ENCODE data around the gene CHRNA5.
A peak's percentile ranks its signal among the peaks of the same experiment; 100 is the strongest.
"Not testable (repeated sequence)": the region's sequence is repeated elsewhere in the genome, so short reads cannot be mapped to it uniquely, and the experiment has no call there.

CHRNA5 gene

GRCh38 chr15:78565097-78565950, at the start of gene CHRNA5:
TSS of gene CHRNA5 (plus strand) at chr15:78565520. CDS start at chr15:78565720, 200 bp downstream.
- DNase-seq: peak; percentile 80

- DNase-seq: not testable (repeated sequence)
Measured at GRCh38 chr15:78520035-78520434, 45.3 kb upstream of the CHRNA5 start.

- no peak for DNase-seq
Measured at GRCh38 chr15:78524230-78524629, 41.1 kb upstream of the CHRNA5 start.

GRCh38 chr15:78527325-78527724, 38.0 kb upstream of the CHRNA5 start:
- DNase-seq: no peak

- no peak for DNase-seq
Measured at GRCh38 chr15:78533331-78533730, 32.0 kb upstream of the CHRNA5 start.

GRCh38 chr15:78536134-78536533, 29.2 kb upstream of the CHRNA5 start:
- DNase-seq: no peak

GRCh38 chr15:78537266-78537905, 27.9 kb upstream of the CHRNA5 start:
- no peak for DNase-seq

GRCh38 chr15:78538358-78538757, 27.0 kb upstream of the CHRNA5 start:
- DNase-seq: no peak

GRCh38 chr15:78539464-78540140, 25.7 kb upstream of the CHRNA5 start:
- DNase-seq: not testable (repeated sequence)

GRCh38 chr15:78540141-78540870, 25.0 kb upstream of the CHRNA5 start, which contains the start of gene PSMA4:
TSS of gene PSMA4 (plus strand) at chr15:78540444. CDS start at chr15:78541928, 1,484 bp downstream.
- DNase-seq: peak; percentile 93

- DNase-seq: peak; percentile 31
Measured at GRCh38 chr15:78540871-78541743, 24.2 kb upstream of the CHRNA5 start.

GRCh38 chr15:78541744-78542034, 23.6 kb upstream of the CHRNA5 start:
- DNase-seq: no peak

- DNase-seq: no peak
Measured at GRCh38 chr15:78542647-78543046, 22.7 kb upstream of the CHRNA5 start.

- no peak for DNase-seq
Measured at GRCh38 chr15:78550194-78550593, 15.1 kb upstream of the CHRNA5 start.

GRCh38 chr15:78550815-78551214, 14.5 kb upstream of the CHRNA5 start:
- no peak for DNase-seq

- DNase-seq: no peak
Measured at GRCh38 chr15:78551902-78552301, 13.4 kb upstream of the CHRNA5 start.

GRCh38 chr15:78552597-78552996, 12.7 kb upstream of the CHRNA5 start:
- no peak for DNase-seq

GRCh38 chr15:78560201-78560600, 5.1 kb upstream of the CHRNA5 start:
- not testable (repeated sequence) for DNase-seq

GRCh38 chr15:78561490-78561889, 3.8 kb upstream of the CHRNA5 start:
- DNase-seq: no peak

GRCh38 chr15:78563092-78563491, 2.2 kb upstream of the CHRNA5 start:
- DNase-seq: no peak

GRCh38 chr15:78564743-78565096, 600 bp upstream of the CHRNA5 start:
- DNase-seq: no peak

Data from CD4-positive, alpha-beta T cell treated with Interleukin-17A for 1 hour (primary cell).